ENCODE data around the gene GOT1.

GRCh38 chr10:99461230-99461629 is 30.8 kb upstream of the GOT1 start:
- TF ChIP-seq, protein P1, sequence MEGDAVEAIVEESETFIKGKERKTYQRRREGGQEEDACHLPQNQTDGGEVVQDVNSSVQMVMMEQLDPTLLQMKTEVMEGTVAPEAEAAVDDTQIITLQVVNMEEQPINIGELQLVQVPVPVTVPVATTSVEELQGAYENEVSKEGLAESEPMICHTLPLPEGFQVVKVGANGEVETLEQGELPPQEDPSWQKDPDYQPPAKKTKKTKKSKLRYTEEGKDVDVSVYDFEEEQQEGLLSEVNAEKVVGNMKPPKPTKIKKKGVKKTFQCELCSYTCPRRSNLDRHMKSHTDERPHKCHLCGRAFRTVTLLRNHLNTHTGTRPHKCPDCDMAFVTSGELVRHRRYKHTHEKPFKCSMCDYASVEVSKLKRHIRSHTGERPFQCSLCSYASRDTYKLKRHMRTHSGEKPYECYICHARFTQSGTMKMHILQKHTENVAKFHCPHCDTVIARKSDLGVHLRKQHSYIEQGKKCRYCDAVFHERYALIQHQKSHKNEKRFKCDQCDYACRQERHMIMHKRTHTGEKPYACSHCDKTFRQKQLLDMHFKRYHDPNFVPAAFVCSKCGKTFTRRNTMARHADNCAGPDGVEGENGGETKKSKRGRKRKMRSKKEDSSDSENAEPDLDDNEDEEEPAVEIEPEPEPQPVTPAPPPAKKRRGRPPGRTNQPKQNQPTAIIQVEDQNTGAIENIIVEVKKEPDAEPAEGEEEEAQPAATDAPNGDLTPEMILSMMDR (conservative IDR thresholded peaks at IDR 0.05; ENCODE audit: low read depth, low read length), result no peak
- no peak for TF ChIP-seq EZH2 (IDR thresholded peaks at IDR 0.05; ENCODE audit: borderline replicate concordance, low read depth, low read length, poor library complexity, severe bottlenecking)

Data from A673 (cell line).